GM23338 (cell line): ENCODE measurements around the gene OPRM1. TPM values are rescaled to one million over a fixed set of nuclear protein-coding genes. Genes with fewer than 3 reads are reported as not detected.

ENCODE experiments used
- ATAC-seq: fragments of 200-7000 bp; cut with Tn5 transposase; 3 replicates; pipeline ENCODE4 v1.9.1; 2020
- DNase-seq: peaks from one replicate; pipeline ENCODE4 v3.0.0-alpha.2; 2015; ENCODE audit warnings: low spot score
- H2AFZ ChIP-seq: fragments of 200-600 bp; sonication (generic); 2 replicates; pipeline ENCODE4 v1.8.0; 2016; ENCODE audit warnings: antibody characterized with exemption, mild to moderate bottlenecking, moderate library complexity
- H3F3A ChIP-seq: fragments of 200-600 bp; sonication (generic); replicated peaks from 2 replicates; pipeline ENCODE4 v1.8.0; 2017; ENCODE audit warnings: antibody characterized with exemption, mixed run types, low read depth
- H3K27ac ChIP-seq: fragments of 200-600 bp; sonication (generic); 2 replicates; pipeline ENCODE4 v1.6.1; 2016; ENCODE audit warnings: low read depth
- H3K27me3 ChIP-seq: fragments of 200-600 bp; sonication (generic); 2 replicates; pipeline ENCODE4 v1.8.0; 2016; ENCODE audit warnings: mild to moderate bottlenecking, mixed run types, moderate library complexity; ENCODE audit not compliant: insufficient read depth
- H3K36me3 ChIP-seq: fragments of 200-600 bp; sonication (generic); 2 replicates; pipeline ENCODE4 v1.8.0; 2016; ENCODE audit warnings: mild to moderate bottlenecking; ENCODE audit not compliant: insufficient read depth
- H3K4me1 ChIP-seq: fragments of 200-600 bp; sonication (generic); 2 replicates; pipeline ENCODE4 v1.8.0; 2016; ENCODE audit warnings: mild to moderate bottlenecking, moderate library complexity; ENCODE audit not compliant: insufficient read depth
- H3K4me2 ChIP-seq: fragments of 200-600 bp; sonication (generic); 2 replicates; pipeline ENCODE4 v1.7.1; 2017; ENCODE audit warnings: mixed run types
- H3K4me3 ChIP-seq: fragments of 200-600 bp; sonication (generic); 2 replicates; pipeline ENCODE4 v1.6.1; 2016; ENCODE audit warnings: mixed run types
- H3K79me2 ChIP-seq: fragments of 200-600 bp; sonication (generic); replicated peaks from 2 replicates; pipeline ENCODE4 v1.8.0; 2017; ENCODE audit warnings: mild to moderate bottlenecking; ENCODE audit not compliant: insufficient read depth
- H3K9me2 ChIP-seq: fragments of 200-600 bp; sonication (generic); 2 replicates; pipeline ENCODE4 v1.8.0; 2017; ENCODE audit not compliant: insufficient read depth
- H4K20me1 ChIP-seq: fragments of 200-600 bp; sonication (generic); replicated peaks from 2 replicates; pipeline ENCODE4 v1.8.0; 2017; ENCODE audit warnings: mild to moderate bottlenecking; ENCODE audit not compliant: insufficient read depth
- H3K27ac Mint-ChIP-seq: 2 replicates; pipeline ENCODE4 v1.8.0; 2020; ENCODE audit warnings: inconsistent platforms, mild to moderate bottlenecking, moderate library complexity, mixed read lengths
- H3K27me3 Mint-ChIP-seq: 3 replicates; pipeline ENCODE4 v1.8.0; 2022; ENCODE audit warnings: low read depth, mild to moderate bottlenecking, moderate library complexity, mixed read lengths, inconsistent platforms; ENCODE audit not compliant: insufficient read depth, poor library complexity
- H3K36me3 Mint-ChIP-seq: 3 replicates; pipeline ENCODE4 v1.8.0; 2021; ENCODE audit warnings: low read depth, mild to moderate bottlenecking, inconsistent platforms, moderate library complexity, mixed read lengths
- H3K4me1 Mint-ChIP-seq: 3 replicates; pipeline ENCODE4 v1.8.0; 2020; ENCODE audit warnings: mild to moderate bottlenecking, inconsistent platforms, mixed read lengths
- H3K4me3 Mint-ChIP-seq: 3 replicates; pipeline ENCODE4 v1.8.0; 2021; ENCODE audit warnings: moderate library complexity, mild to moderate bottlenecking, inconsistent platforms, mixed read lengths
- H3K9me3 Mint-ChIP-seq: 3 replicates; pipeline ENCODE4 v1.8.0; 2020; ENCODE audit warnings: moderate library complexity, mild to moderate bottlenecking, inconsistent platforms, mixed read lengths
- EZH2phosphoT487 ChIP-seq: fragments of 200-600 bp; sonication (generic); IDR thresholded peaks from one replicate; pipeline ENCODE4 v1.8.1; 2018; ENCODE audit warnings: antibody characterized with exemption; ENCODE audit not compliant: unreplicated experiment
- JUNB ChIP-seq: IDR thresholded peaks from one replicate; pipeline ENCODE4 v1.6.1; 2016; ENCODE audit warnings: antibody characterized with exemption; ENCODE audit not compliant: unreplicated experiment
- NANOG ChIP-seq: IDR thresholded peaks from 2 replicates; pipeline ENCODE4 v1.6.1; 2016; ENCODE audit warnings: antibody characterized with exemption, borderline replicate concordance
- POLR2AphosphoS5 ChIP-seq: IDR thresholded peaks from 2 replicates; pipeline ENCODE4 v1.6.1; 2016; ENCODE audit warnings: antibody characterized with exemption, low read depth
- ZNF114 ChIP-seq: fragments of 250-450 bp; sonication (Bioruptor Pico); IDR thresholded peaks from 2 replicates; pipeline ENCODE4 v1.5.0; 2020; ENCODE audit warnings: mild to moderate bottlenecking, moderate library complexity
- ZNF331 ChIP-seq: fragments of 250-450 bp; sonication (Bioruptor Pico); IDR thresholded peaks from 2 replicates; pipeline ENCODE4 v1.5.0; 2020; ENCODE audit warnings: low read depth, mild to moderate bottlenecking, moderate library complexity
- polyA plus RNA-seq: library from polyadenylated mRNA; unstranded; fragments of >200 nt; fragmentation: Nextera tagmentation; extraction: Ambion mirVana; gene quantifications from 2 replicates; pipeline ENCODE4 v1.2.1, GENCODE V29; 2016
- total RNA-seq: library from RNA; depleted of rRNA; stranded (reverse); fragments of >200 nt; shearing (Covaris generic); gene quantifications from 2 replicates; pipeline ENCODE4 v1.2.3, GENCODE V29; 2014
- TF ChIP-seq, protein P1 (sequence below): fragments of 250-450 bp; sonication (Bioruptor Pico); IDR thresholded peaks from 2 replicates; pipeline ENCODE4 v1.5.0; 2020; ENCODE audit warnings: mild to moderate bottlenecking, moderate library complexity
- TF ChIP-seq, protein P2 (sequence below): IDR thresholded peaks from 2 replicates; pipeline ENCODE4 v1.6.1; 2016; ENCODE audit warnings: antibody characterized with exemption

Gene OPRM1
- total and polyA plus RNA-seq, 2 experiments from 2014 or later: 0.52 TPM; not detected in 1

- TF ChIP-seq, protein P1, sequence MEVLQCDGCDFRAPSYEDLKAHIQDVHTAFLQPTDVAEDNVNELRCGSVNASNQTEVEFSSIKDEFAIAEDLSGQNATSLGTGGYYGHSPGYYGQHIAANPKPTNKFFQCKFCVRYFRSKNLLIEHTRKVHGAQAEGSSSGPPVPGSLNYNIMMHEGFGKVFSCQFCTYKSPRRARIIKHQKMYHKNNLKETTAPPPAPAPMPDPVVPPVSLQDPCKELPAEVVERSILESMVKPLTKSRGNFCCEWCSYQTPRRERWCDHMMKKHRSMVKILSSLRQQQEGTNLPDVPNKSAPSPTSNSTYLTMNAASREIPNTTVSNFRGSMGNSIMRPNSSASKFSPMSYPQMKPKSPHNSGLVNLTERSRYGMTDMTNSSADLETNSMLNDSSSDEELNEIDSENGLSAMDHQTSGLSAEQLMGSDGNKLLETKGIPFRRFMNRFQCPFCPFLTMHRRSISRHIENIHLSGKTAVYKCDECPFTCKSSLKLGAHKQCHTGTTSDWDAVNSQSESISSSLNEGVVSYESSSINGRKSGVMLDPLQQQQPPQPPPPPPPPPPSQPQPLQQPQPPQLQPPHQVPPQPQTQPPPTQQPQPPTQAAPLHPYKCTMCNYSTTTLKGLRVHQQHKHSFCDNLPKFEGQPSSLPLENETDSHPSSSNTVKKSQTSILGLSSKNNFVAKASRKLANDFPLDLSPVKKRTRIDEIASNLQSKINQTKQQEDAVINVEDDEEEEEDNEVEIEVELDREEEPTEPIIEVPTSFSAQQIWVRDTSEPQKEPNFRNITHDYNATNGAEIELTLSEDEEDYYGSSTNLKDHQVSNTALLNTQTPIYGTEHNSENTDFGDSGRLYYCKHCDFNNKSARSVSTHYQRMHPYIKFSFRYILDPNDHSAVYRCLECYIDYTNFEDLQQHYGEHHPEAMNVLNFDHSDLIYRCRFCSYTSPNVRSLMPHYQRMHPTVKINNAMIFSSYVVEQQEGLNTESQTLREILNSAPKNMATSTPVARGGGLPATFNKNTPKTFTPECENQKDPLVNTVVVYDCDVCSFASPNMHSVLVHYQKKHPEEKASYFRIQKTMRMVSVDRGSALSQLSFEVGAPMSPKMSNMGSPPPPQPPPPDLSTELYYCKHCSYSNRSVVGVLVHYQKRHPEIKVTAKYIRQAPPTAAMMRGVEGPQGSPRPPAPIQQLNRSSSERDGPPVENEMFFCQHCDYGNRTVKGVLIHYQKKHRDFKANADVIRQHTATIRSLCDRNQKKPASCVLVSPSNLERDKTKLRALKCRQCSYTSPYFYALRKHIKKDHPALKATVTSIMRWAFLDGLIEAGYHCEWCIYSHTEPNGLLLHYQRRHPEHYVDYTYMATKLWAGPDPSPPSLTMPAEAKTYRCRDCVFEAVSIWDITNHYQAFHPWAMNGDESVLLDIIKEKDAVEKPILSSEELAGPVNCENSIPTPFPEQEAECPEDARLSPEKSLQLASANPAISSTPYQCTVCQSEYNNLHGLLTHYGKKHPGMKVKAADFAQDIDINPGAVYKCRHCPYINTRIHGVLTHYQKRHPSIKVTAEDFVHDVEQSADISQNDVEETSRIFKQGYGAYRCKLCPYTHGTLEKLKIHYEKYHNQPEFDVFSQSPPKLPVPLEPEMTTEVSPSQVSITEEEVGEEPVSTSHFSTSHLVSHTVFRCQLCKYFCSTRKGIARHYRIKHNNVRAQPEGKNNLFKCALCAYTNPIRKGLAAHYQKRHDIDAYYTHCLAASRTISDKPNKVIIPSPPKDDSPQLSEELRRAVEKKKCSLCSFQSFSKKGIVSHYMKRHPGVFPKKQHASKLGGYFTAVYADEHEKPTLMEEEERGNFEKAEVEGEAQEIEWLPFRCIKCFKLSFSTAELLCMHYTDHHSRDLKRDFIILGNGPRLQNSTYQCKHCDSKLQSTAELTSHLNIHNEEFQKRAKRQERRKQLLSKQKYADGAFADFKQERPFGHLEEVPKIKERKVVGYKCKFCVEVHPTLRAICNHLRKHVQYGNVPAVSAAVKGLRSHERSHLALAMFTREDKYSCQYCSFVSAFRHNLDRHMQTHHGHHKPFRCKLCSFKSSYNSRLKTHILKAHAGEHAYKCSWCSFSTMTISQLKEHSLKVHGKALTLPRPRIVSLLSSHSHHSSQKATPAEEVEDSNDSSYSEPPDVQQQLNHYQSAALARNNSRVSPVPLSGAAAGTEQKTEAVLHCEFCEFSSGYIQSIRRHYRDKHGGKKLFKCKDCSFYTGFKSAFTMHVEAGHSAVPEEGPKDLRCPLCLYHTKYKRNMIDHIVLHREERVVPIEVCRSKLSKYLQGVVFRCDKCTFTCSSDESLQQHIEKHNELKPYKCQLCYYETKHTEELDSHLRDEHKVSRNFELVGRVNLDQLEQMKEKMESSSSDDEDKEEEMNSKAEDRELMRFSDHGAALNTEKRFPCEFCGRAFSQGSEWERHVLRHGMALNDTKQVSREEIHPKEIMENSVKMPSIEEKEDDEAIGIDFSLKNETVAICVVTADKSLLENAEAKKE (CRISPR knock-in tag): no peak
- TF ChIP-seq ZNF114 (CRISPR knock-in tag) (no peak), POLR2AphosphoS5 (no peak)
Measured at GRCh38 chr6:153989989-153990388, 49.1 kb upstream of the OPRM1 start (continued).

DNA sequence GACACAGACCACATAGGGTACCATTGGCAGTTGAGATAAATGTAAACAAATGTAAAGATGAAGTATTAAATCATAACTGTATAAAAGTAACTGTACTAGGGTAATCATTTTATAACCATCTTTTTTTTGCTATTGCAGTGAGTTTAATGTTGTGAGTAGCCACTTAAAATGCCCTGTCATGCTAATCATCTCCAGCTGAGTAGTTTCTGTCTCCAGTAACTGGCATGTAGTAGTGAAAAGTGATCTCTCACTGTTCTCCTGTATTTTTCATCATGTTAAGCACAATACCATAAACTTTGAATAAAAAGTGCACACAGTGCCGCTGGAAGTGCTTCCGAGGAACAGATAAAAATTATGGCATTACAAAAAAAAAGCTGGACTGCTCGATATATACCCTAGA is 45.0 kb upstream of the OPRM1 start:
- H3K4me1 ChIP-seq: no peaks in the 10 kb centered on the region; the same call in 1 of the 2 replicates
- DNase-seq (no peak), ATAC-seq (no peak)
- H3K79me2 ChIP-seq: no peaks in the 10 kb centered on the region
- no peaks in the 10 kb centered on the region for H3K27me3 Mint-ChIP-seq
- H3K9me2 ChIP-seq: peaks cover 8% of the 10 kb centered on the region; the same call in 1 of the 2 replicates
- no peaks in the 10 kb centered on the region for H3K9me3 Mint-ChIP-seq
- no peak overlapping the region for H3K27ac Mint-ChIP-seq
- no peaks in the 10 kb centered on the region for H3K36me3 ChIP-seq
- no peaks in the 10 kb centered on the region for H3F3A ChIP-seq
- H3K4me1 Mint-ChIP-seq: peaks cover 12% of the 10 kb centered on the region; the same call in 2 of the 3 replicates
- H4K20me1 ChIP-seq: no peaks in the 10 kb centered on the region
- H3K4me3 ChIP-seq: no peak overlapping the region
- no peak overlapping the region for H2AFZ ChIP-seq
- no peaks in the 10 kb centered on the region for H3K27me3 ChIP-seq
- no peak overlapping the region for H3K27ac ChIP-seq
- no peak overlapping the region for H3K4me2 ChIP-seq
- no peak overlapping the region for H3K4me3 Mint-ChIP-seq
- H3K36me3 Mint-ChIP-seq: no peaks in the 10 kb centered on the region
- no peak for TF ChIP-seq ZNF114 (CRISPR knock-in tag)
- no peak for TF ChIP-seq ZNF331 (CRISPR knock-in tag)
- no peak for TF ChIP-seq JUNB
- TF ChIP-seq, protein P1 (CRISPR knock-in tag): no peak
- no peak for TF ChIP-seq EZH2phosphoT487
- no peak for TF ChIP-seq NANOG
- TF ChIP-seq, protein P2, sequence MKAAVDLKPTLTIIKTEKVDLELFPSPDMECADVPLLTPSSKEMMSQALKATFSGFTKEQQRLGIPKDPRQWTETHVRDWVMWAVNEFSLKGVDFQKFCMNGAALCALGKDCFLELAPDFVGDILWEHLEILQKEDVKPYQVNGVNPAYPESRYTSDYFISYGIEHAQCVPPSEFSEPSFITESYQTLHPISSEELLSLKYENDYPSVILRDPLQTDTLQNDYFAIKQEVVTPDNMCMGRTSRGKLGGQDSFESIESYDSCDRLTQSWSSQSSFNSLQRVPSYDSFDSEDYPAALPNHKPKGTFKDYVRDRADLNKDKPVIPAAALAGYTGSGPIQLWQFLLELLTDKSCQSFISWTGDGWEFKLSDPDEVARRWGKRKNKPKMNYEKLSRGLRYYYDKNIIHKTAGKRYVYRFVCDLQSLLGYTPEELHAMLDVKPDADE: no peak
